Hematopoietic multipotent progenitor cell treated with erythropoietin and hydrocortisone succinate and interleukin-3 and kit ligand, for 6 days (in vitro differentiated cells): ENCODE measurements around the gene AQP1.

Source experiments
- DNase-seq: peaks from one replicate; pipeline ENCODE4 v3.0.0-alpha.2; 2015

The AQP1 gene

DNA sequence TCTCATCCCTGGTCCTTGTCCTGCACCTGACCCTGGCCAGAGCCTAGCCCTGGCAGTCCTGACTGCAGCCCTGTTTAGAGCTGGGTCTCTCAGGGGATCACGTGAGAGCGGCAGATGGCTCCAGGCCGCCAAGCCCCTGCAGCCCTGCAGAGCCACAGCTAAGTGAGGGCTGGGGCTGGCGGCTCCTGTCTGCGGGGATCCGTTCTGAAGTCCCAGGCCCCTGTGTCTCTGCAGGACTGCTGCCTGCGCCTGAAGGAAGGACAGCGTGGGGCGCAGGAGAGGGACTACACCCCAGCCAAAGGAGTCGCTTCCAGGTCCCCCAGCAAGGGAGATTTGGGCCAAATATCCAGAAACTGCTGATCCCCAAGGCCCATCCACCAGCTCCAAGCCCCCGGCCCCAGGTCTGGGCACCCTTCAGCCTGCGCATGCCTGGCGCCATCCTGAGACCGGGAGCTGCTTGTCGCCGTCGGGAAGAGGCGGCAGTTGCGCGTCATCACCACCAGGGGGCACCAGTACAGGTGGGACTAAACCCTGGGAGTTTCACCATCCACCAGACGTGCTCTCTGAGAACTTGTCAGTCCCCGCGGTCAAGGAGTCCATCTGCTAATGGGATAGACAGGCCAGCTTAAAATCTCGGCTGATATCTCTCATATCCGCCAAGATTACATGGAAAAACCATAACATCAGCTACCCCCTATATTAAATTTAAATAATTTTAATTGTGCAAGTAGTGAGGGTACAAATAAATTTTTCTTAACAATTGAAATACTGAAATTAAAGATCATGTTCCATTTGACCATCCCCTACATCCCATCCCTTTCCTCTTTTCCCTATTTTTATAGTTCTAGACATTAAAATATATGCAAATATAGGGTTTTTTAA is 27.0 kb downstream of the AQP1 start:
- peak; percentile 76 for DNase-seq

DNA sequence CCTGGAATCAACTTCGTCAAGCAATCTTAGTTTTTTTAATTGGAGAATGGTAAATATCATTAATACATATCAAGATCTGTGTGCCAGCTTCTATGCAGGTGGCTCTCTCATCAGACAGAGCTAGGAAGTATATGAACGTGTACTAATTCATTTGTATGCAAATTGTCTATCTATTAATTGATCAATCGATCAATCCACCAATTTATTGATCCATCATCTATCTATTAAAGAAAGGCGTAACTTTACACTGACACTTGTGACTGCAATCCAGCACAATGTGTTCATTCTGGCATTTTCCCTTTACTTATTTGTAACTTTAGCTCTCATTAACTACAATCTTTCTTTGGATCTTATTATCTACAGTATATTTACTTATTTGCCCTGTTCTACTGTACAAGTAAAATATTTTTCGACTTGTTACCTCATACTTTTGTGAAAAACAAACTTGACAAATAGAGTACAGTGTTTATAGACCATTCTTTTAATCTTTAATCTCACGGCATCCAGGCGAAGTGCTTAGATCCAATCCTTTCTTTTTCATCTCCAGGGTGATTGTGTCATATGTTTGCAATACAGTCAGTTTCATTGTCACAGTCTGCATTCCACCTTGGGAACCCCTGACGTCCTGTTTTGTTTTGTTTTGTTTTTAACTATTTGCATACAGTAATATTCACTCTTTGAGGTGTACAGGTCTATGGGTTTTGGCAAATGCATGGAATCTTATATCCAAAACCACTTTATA is 30.1 kb downstream of the AQP1 start:
- no peak for DNase-seq

GRCh38 chr7:30950197-30950596 is 38.5 kb downstream of the AQP1 start:
- DNase-seq, result no peak

DNA sequence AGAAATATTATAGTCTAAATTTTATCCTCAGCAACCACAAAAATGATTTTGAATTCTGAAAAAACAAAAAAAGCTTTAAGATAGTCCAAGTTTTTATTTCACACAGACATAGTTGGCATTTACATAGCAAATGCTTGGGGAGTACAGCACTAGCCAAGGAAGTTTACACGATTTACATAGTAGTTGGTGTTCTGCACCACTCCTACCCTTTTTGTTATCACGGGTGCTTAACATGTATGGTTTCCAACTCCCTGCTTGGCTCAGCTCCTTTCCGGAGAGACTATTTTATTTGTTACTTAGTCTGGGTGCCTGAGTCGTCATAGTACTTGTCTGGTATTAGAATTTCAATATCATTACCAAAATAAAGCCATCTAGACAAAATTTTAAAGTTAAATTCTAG is 43.3 kb downstream of the AQP1 start:
- no peak for DNase-seq

- no peak for DNase-seq
Measured at GRCh38 chr7:30956704-30957103, 45.1 kb downstream of the AQP1 start.

GRCh38 chr7:30963842-30964241 is 52.2 kb downstream of the AQP1 start, which contains the start of gene GHRHR:
Gene GHRHR (plus strand): TSS chr7:30963953. CDS start chr7:30964069, 116 bp downstream.
- no peak for DNase-seq

DNA sequence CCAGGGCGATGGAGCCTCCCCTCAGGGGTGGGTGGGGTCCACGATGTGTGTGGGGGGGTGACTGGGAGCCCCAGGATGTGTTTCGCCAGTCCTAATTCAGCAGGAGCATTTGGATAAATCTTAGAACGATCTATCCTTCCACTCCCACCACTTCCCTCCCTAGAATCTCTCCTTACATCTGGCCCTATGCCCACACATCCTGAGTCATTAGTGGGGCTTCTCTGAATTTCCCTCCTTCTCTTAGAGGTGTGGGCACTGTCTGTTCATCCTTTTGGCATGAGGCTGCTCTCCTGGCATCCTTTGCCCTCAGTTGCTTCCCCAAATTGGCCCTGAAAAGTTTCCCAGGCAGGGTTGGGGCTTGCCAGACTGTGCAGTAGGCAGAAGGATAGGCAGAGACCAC is 53.7 kb downstream of the AQP1 start:
- no peak for DNase-seq

GRCh38 chr7:30965883-30966282 is 54.2 kb downstream of the AQP1 start:
- no peak for DNase-seq

GRCh38 chr7:30968294-30968693 is 56.6 kb downstream of the AQP1 start:
- no peak for DNase-seq

DNA sequence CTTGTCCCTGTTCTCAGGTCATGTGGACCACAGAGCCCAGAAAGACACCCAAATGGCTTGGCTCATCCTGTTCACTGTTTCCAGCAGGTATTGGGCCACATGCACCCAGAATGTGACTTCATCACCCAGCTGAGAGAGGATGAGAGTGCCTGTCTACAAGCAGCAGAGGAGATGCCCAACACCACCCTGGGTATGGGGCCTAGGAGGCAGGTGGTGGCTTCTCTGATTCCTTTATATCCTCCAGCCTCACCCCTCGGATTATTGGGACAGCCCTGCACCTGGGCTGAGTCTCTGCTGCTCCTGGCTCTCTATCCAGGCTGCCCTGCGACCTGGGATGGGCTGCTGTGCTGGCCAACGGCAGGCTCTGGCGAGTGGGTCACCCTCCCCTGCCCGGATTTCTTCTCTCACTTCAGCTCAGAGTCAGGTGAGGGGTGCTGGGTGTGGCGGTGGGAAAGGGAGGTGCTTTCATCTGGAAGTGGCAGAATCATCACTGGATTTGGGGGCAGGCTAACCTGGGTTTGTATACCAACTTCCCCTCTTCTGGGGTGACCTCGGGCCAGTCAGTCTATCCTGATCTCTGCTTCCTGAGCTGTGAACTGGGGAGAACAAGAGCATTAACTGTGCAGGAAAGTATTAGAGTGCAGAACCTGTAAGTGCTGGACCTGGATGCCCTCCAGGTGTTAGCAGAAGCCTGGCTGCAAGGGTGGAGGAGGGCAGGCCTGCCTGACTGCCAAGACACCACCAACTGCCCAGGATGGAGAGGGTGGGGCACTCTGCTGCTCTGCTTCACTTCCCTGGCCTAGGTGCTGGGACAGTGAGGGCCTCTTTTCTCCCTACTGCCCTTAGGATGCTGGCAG is 57.3 kb downstream of the AQP1 start:
- no peak for DNase-seq

DNA sequence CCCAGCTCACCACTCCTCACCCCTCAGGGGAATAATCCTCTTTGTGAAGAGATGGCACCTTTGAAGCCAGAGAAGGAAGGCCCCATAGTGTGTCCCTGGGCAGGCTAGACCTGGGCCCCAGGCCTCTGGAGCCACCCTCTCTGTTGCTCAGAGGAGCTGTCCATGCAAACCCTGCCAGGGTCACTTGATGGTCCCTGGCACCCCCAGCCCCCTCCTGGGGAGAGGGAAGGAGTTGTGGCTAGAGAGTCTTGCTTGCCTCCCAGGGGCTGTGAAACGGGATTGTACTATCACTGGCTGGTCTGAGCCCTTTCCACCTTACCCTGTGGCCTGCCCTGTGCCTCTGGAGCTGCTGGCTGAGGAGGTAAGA is 57.9 kb downstream of the AQP1 start:
- DNase-seq, result no peak

DNA sequence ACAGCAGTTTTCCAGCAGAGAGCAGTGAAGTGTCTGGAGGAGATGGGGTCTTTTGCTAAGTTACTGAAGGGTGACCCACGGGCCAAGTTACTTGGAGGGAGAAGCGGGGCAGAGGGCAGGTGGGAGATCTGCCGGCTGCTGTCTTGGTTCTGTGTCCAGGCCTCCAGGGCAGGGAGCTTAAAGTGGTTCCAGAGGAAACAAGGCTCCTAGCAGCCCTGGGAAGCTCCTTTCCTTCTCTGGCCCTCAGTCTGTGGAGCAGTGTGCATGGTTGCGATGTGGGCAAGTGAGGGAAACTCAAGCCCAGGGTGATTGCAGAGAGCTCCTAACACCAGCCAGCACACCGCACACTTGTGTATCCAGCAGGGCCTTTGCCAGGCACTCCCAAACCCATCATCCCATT is 58.4 kb downstream of the AQP1 start:
- DNase-seq, result no peak

DNA sequence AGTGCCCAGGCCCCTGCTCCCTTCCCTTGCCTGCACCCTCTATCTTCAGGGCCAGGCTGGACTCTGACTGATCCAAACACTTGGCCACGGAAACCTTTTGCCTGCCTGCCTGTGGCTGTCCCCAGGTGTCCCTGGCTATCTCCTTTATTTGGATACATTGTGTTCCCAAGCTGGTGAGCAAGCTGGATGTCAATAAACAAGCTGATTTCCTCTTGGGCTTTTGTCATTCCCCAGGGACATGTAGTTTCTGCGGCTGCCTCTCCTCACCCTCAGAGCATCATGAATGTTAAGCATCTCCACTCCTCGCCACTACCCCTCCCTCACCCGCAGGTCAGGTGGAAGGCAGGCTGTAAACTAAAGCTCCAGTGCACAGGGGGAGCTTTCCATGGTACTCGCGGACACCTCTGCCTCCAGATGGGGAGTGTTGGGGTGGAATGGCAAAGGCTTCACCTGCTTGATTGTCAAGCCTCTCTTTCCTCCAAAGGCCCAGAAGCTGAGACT is 59.0 kb downstream of the AQP1 start:
- no peak for DNase-seq

- DNase-seq, result no peak
Measured at GRCh38 chr7:30971440-30971839, 59.8 kb downstream of the AQP1 start.

DNA sequence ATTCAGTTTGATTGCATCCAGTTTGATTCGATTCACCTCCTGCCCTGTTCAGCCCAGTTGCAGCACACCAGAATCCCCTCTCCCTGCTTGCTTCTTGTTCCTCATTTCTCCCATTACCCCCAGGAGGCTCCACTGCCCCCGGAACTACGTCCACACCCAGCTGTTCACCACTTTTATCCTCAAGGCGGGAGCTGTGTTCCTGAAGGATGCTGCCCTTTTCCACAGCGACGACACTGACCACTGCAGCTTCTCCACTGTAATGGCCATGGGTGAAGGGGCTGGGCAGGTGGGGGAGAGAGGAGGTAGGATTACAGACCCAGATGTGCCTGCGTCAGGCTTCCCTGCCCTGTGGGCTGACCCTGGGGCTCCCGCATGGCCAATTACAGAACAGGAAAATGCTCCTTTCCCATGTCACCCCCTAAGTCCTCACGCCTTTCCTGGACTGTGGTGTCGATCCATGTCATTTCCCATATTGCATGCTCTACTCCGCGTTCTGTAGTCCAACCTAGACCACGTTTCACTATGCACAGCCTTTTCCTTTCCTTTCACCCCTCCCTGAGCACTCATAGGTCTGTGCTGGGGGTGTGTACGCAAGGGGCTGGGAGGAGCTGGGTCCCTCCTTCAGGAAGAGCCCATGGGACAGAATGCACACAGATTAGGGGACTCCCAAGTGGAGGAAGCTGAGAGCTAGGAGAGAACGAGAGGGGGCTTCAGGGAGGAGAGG is 60.3 kb downstream of the AQP1 start:
- no peak for DNase-seq

- DNase-seq, result no peak
Measured at GRCh38 chr7:30973292-30973691, 61.6 kb downstream of the AQP1 start.

DNA sequence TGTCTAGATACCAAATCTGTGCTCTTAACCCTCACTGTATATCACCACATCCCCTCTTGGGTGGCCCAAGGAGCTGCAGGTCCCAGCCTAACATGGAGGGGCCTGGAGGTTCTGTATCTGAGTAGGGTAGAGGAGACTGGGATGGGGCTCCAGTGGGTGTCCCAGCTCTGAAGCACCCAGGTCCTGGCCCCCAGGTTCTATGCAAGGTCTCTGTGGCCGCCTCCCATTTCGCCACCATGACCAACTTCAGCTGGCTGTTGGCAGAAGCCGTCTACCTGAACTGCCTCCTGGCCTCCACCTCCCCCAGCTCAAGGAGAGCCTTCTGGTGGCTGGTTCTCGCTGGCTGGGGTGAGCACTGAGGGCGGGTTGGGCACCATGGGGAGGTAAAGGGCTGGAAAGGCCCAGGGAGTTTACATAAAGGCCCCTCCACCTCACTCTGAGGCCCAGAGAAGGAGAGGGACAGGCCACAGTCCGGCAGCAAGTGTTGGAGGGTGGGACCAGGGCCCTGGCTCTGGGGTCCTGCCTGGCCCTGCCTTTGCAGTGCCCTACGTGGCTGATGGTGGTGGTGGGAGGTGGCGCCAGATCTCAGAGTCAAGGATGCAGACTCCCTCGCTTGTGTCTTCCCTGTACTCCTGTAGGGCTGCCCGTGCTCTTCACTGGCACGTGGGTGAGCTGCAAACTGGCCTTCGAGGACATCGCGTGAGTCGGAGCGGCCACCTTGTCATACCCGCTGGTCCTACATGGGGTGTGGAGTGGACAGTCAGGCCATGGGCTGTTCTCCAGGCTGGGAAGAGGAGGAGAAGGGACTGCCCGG is 62.3 kb downstream of the AQP1 start:
- DNase-seq, result no peak

- DNase-seq, result peak; percentile 77
Measured at GRCh38 chr7:30974605-30975255, 63.1 kb downstream of the AQP1 start.
